SKM-1 (cell line): ENCODE results near the gene SCAMP4.
"Not testable (repeated sequence)": the region's sequence is repeated elsewhere in the genome, so short reads cannot be mapped to it uniquely, and the experiment has no call there.

Source experiments
- DNase-seq: peaks from one replicate; lab custom pipeline; 2025; ENCODE audit not compliant: unreplicated experiment; lab: John Stamatoyannopoulos, UW

SCAMP4 gene

GRCh38 chr19:1866693-1867348, 38.4 kb upstream of the SCAMP4 start:
- no peak for DNase-seq

GRCh38 chr19:1867349-1867724, 37.9 kb upstream of the SCAMP4 start:
- no peak for DNase-seq

DNA sequence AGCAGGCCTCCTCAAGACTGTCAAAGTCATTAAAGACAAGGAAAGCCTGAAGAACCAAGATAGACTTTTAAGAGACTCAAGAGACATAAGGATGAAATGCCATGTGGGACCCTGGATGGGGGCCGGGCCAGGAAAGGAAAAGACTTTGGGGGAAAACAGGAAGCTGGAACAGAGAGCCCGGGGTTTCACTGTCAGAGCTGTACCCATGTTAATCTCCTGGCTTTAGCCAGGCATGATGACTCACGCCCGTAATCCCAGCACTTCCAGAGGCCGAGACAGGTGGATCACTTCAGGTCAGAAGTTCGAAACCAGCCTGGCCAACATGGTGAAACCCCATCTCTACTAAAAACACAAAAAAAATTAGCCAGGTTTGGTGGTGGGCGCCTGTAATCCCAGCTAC, 36.2 kb upstream of the SCAMP4 start:
- no peak for DNase-seq

- no peak for DNase-seq
Measured at GRCh38 chr19:1871140-1871597, 34.0 kb upstream of the SCAMP4 start.

DNA sequence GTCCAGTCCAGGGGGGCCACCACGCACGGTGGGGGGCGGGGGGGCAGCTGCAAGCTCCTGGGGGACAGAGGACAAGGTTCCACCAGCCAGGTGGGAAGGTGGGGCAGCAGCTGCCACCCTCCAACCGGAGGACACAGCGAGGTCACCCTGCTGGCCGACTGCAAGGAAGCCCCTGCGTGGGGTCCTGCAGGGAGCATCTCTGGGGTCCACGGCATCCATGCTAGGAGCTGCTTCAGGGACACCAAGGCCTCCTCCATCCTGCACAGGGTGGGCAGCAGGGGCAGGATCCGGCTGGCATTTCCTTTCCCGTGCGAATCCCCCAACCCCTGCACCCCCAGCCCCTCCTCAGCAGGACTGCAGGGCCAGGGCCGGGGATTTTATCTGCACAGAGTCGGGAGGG, 33.6 kb upstream of the SCAMP4 start:
- DNase-seq = no peak

DNA sequence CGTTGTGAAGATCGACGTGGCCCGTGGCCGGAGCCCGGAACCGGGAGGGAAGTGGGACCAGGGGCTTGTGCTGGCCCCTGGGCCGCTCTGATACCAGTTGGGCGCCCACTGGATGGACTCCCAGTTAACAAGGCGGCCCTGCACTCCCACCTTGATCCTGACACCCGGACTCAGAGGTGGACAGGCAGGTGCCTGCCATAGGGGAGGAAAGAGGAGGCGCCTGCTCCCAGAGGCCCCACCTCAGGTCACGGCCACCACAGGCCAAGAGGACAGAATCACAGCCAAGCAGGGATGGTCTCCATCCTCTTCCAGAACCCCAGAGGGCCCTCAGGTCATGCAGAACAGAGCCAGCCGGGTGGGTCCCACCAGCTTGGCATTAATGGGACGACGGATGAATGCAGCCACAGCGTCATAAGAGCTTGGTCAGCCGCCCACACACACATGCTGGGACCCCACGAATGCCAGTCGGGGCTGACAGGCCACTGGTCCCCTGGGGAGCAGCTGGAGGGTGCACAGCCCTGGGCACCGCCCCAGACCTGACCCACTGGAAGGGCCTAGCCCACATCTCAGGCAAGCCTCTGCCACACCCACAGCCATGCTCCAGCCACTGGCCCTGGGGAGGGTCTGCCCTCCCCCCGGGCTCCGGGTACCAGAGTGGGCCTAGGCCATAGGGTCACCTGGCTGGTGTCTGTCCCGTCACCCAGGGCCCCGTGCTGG, 32.2 kb upstream of the SCAMP4 start:
- DNase-seq = no peak

GRCh38 chr19:1873524-1874473, 31.4 kb upstream of the SCAMP4 start:
- no peak for DNase-seq

DNA sequence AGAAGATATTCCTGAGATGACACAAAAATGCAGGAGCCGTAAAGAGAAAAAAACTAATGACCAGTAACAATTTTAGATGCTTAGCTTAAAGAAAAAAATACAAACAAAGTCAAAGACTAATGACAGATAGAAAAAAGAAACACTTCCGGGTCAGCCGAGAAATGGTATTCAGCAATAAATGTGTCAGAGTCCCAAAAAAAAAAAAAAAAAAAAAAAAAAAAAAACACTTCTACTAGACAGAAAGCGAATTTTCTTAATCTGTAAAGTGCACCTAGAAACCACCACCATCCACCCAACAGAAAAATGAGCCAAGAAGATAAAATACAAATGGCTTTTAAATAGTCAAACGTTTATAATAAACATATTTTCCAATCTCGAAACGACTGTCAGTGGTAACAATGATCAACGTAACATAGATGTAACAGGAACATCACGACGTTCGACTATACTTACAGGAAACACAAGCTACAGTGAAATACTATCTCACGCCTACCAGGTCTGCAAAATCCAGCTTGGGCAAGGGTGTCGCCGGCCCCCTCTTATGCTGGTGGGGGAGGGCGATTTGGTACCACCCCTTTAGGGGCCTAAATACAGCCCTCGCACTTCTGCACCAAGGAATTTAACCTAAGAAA, 30.5 kb upstream of the SCAMP4 start:
- no peak for DNase-seq

- DNase-seq = not testable (repeated sequence)
Measured at GRCh38 chr19:1875265-1875645, 29.9 kb upstream of the SCAMP4 start.

DNA sequence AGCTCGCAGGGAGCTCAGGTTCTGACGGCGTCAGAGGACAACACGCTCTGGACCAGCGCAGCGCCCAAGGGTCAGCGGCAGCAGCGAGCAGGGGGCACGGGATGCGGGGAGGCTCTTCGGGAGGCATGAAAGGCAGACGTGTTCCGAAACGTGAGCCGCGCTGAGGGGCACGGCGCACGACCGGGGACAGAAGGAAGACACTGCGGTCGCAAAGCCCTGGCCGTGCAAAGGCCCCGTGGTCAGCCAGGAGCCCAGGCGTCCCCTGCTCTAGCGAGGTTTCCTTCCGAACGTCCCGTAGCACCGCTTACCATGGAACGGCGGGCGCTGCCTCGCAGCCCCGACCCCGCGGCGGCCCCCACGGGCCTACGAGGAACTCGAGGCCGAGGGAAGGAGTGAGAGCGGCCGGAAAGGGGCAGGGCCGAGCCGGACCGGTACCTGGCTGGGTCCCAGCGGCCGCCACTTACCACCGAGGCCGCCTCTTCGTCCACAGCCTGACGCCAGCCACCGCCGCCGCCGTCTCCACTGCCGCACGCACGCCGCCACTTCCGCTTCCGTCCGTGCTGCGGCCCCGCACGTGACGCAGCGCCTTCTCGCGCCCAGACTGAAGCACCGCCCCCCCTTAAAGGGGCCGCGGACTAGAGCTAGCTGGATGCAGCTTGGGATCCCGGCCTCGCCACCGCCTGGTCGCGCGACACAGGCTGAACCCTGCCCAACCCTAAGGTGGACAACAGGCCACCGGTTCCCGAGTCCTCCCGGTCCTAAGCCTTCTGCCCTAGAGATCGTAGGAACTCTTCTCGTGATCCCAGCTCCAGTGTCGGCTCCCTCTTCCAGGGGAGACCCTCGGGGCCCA, 29.3 kb upstream of the SCAMP4 start:
- peak; percentile 88 for DNase-seq

GRCh38 chr19:1876496-1877279, 28.5 kb upstream of the SCAMP4 start:
- DNase-seq = not testable (repeated sequence)

- DNase-seq = not testable (repeated sequence)
Measured at GRCh38 chr19:1877280-1877660, 27.9 kb upstream of the SCAMP4 start.

DNA sequence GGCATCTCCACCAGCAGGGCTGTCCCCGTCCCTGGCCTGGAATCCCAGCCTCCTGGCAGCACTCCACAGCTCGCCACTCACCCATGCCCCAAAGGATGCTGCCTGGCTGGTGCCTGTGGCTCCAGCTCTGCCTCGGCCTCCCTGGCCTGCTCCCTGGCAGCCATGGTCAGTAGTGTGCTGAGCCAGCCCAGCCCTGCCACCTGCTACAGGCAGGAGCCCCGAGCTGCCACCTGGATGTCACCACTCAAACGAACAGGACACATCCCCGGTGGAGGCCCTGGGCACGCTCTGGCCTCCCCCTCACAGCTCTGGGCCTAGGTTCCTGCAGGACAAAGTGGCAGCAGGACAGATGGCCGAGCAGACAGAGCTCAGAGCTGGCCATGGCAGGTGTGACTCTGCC, 26.6 kb upstream of the SCAMP4 start:
- not testable (repeated sequence) for DNase-seq

DNA sequence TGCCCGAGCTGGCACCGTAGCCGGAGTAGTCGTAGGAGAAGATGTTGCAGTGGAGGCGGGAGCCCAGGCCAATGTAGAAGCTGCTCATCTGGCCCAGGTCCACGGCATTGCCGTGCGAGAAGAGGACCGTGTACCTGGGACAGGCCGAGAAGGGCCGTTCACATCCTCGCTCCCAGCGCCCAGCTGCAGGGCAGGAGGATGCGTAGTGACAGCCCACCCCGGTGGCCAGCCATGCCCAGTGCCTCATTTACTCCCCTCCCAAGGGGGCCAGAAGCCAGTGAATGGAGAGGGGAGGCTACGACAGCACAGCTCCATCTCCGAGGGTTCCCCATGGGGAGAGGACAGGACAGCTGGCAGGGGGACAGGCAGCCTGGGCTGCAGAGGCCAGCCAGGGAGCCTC, 25.2 kb upstream of the SCAMP4 start:
- DNase-seq = not testable (repeated sequence)

DNA sequence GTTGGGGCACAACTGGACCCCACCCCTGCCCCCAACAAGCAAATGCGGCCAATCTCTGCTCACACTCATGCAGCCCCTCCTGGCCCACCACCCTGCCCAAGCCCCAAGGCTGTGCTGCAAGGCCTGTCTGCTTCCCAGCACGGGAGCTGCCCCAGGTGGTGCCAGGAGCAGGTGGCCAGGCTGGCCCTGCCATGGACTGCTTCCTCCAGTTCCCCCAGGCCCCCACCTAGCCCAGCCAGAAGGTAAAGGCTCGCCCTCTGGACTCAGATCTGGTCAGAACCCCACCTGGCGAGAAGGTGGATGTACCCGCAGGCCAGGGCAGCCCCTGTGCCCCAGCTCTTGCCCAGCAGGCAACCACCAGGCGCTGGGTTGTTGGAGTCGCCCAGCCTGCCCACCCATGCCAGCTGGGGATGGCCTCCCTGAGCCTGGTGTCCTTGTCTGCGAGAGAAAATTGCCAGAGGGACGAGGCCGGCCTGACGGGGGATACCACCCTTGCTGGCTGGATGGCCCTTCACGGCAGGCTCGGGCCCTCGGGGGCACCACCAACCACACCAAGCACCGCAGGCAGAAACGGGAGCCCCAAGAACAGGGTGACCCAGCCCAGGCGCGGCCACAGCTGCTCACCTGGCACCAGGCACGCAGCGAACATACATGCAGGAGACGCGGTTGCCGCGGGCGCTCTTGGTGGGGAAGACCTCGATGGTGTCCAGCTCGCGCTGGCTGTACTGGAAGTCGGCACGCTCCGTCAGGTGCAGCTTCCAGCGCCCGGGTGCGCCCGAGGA, 24.4 kb upstream of the SCAMP4 start:
- no peak for DNase-seq

GRCh38 chr19:1881393-1882088, 23.7 kb upstream of the SCAMP4 start:
- DNase-seq = not testable (repeated sequence)

DNA sequence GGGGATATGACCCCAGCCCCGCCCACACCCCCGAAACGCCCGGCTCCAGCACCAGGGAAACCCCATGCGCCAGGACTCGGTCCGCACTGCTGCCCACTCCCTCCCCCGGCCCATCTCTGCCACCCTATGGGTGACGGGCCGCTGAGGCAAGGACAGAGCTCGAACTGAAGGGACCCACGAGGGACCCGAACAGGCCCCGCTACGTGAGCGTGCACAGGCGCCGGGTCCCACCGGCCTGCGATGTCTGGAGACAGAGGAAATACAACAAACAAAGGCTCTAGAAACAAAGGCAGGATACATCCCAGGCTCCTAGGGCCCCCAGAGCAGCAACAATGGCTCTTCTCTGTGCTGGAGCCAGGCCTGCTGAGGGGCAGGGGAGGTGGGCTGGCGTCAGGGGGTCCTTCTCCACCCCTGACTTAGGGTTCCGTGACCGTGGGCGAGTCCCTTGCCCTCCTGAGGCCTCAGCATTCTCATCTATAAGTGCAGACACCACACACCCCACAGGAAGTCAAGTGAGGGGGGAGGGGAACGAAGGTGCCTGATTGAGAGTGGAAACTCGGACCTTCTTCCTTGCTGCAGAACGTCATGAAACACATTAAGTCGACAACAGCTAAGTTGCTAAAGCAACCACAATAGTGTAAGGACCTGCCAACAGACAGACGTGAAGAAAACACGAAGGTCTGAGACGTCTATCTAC, 23.0 kb upstream of the SCAMP4 start:
- no peak for DNase-seq
